ENCODE data around the gene HLA-DOA.

The HLA-DOA gene

DNA sequence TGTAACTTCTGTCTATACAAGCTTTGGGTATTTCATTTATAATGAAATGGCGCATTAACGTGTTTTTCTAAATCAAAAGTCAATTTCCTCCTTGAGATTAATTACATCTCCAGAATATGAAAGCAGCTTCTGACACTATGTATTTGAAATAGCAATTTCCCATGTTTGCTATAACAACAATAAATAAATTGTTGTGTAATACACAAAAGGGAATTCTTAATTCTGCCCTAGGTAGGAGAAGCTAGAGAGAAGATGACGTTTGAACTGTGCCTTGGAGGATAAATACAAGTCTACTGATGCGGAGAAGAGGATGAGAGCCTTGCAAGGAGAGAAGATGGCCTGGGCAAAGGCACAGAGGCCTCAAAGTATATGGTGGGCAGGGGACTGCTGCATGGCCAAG lies 7.6 kb upstream of the HLA-DOA start:
- DNase-seq (ENCODE audit: low spot score) = no peak

DNA sequence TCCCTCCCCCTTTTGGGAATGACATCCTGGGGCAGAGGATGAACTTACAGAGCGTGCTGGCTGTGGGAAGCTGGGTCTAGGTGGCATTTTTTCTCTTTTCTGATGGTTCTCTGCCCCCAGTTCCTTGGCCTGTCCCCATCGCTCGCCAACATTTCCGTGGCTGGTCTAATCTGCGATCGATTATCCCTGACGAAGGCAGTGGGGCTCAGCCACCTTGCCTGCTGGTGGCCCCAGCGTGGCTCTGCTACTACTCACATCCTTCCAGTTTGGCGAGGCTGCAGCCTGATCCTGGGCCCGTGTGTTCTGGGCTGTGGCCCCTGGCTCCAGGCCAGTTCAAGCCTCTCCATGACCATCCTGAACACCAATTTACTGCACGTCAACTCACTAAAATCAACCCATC lies 6.4 kb upstream of the HLA-DOA start:
- DNase-seq (ENCODE audit: low spot score) = no peak

DNA sequence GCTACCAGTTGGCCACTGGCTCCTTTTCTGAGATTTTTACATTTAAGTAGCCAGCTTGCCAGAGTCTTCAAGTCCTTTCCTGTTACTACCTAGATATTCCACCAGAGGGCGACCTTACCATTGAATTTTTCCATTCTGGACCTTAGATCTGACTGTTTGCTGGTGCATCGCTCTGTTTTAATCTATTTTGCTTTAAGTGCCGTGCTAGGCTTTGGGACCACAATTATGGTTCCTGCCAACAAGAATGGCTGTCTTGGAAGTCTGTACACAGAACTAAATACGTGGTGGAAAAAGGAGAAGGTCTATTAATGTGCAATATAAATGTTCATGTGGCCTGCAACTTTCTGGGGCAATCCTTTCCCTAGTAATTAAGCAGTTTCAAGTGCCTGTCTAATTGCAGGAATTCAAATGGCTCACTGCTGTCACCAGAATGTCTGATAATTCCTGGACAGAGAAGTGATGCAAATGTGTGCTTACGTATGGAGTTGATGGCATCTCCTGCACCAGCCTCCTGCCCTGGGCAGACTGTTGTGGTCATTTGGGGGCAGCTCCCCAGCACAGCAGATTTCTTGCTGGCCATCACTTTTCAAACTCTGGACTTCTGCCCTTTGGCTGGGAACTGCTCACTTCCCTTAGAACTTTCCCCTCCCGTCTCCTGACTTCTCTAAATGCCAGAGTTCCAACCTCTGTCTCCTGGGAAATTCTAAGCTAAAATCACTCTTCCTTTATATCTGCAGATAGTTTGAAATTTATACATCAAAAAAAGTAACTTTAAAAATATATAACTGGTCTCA lies 5.6 kb upstream of the HLA-DOA start:
- peak; percentile 81 for DNase-seq (ENCODE audit: low spot score)

DNA sequence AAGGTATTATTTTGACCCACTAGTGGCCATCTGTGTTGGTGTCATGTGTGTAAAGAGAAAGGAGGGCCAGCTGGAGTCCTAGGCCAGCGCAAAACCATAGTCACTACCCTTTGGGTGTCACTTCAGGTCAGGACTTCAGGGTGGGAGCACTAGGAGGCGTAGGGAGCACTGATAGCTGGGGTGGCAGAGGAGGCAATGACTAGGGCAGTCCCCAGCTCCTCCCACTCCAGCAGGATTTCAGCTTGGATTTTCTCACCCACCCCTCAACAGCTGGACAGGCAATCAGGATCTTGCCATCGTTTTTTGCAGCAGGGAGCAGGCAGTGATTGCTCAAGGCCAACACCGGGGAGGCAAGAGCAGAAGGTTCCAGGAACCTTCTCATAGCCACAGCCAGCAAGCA lies 4.2 kb upstream of the HLA-DOA start:
- no peak for DNase-seq (ENCODE audit: low spot score)

DNA sequence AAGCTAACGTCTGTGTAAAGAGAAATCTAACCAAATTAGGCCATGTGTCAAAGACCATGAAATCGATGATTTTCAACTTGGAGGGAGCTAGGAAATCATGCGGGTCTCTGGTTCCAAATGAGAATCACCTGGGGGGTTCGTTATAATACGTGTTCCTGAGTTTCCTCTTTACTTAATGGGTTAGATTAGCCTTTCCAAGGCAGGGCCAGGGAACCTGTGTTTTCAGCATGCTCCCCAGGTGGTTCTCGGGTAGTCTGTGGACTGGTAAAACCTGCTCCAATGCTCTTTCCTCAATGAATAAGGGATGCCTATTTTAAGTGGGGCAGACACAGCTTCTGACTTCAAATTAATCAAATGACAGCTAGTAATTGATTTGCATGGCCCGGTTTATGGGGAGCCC lies 965 bp upstream of the HLA-DOA start:
- no peak for DNase-seq (ENCODE audit: low spot score)

DNA sequence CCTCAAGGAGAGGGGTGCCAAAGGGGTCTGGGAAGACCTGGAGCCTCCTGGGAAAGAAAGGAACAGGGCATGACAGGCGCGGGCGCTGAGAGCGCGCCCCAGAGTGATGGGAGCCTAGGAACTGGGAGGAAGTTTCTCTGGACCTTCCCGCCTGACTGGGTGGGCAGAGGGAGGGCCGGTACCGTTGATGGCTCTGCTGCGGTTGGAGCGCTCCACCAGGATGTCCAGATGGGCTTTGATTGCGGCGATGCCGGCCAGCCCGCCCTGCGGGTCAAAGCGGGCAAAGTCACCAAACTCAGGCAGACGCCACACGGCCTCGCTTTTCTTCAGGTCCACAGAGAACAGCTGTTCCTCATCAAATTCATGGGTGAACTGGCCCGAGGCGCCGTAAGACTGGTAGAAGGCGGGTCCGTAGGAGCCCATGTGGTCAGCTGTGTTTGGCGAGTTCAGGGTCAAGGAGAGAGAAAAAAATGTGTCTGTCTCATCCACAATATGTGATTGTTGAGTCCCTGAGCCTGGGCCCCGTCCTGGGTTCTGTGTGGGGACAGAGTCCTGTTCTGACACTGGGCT lies 1.5 kb downstream of the HLA-DOA start:
- DNase-seq (ENCODE audit: low spot score) = no peak

DNA sequence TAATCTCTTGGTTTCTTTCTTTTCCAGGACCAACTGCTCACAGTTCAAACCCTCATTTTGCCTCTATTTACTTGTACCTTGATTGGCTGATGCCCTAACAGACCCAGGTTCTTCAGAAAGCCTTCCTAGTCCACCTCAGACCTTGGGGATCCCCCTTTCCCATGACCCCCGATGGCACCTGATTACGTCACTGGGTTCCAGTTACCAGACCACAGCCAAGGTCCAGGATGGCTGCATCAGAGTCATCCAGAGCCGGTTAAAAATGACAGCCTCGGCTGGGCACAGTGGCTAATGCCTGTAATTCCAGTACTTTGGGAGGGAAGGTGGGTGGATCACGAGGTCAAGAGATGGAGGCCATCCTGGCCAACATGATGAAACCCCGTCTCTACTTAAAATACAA lies 4.5 kb downstream of the HLA-DOA start:
- DNase-seq (ENCODE audit: low spot score) = no peak

DNA sequence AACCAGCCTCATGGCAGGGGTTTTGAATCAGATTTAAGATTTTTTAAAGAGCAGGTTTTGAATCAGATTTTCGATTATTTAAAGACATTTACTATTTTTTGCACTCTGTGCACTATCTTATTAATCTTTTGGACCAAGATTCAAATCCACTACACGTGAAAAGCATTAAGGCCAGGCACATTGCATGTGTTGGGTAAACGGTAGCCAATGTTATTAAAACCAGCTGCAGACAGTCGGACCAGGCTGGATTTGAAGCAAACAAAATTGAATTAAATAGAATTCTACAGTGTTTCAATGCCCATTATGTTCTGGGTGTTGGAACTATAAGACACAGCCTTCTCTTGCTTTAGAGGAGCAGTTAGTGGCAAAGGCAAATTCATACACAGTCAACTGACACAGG lies 7.7 kb downstream of the HLA-DOA start:
- no peak for DNase-seq (ENCODE audit: low spot score)

DNA sequence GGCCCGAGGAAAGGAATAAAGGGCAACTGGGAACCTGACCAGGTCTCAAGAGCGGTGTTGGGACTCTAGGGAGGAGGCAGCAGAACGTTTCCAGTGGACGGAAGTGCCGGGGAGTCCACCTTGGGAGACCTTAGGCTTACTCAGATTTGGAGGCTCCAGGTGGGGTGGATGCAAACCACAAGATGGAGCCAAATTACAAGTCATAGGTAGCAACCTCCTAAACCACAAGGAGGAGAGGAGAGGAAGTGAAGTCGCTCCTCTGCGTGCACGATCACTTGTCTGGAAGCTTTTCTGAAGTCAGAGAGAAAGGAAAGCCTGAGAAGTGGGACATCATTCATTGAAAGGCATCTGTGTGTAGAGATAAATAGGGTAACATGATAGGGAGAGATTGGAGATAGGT lies 9.3 kb downstream of the HLA-DOA start:
- DNase-seq (ENCODE audit: low spot score) = peak; percentile 55

DNA sequence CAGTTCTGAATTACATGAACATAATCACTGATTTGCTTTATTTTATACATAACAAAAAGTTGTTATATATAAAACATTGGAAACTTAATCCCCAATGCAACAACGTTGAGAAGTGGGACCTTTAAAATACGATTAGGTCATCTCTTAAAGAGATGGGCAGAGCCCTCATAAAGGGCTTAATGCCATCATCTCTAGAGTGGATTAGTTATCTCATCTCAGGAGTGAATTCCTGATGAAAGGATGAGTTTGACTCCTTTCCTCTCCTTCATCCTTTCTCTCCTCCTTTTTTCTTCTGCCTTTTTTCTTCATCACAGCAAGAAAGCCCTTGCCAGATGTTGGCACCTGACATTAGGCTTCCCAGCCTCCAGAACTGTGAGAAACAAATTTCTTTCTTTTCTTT lies 13.9 kb downstream of the HLA-DOA start:
- DNase-seq (ENCODE audit: low spot score) = no peak

DNA sequence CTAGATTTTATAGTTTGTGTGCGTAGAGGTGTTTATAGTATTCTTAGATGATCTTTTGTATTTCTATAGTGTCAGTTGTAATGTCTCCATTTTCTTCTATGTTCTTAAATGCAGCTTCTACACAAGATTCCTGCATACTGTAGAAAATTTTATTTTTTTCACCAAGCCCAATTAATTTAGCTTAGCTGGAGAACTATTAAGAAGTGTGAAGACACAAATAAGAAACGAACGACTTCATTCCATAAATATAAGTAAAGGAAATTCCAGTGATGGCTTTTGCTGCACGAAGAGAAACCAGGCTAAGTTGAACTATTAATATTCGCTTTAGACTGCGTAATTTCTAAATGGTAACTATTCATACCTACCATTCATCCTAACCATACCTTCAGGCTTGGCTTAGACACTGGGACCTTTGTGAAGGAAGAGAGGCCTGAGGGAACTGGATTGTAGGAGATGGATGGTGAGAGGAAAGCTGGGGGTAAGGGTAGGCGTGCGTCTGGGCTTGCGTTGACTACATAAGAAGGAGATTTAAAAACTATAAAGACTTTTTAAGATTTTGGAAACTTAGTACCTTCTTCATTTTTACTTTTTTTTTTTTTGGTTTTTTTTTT lies 15.9 kb downstream of the HLA-DOA start:
- DNase-seq (ENCODE audit: low spot score) = no peak

DNA sequence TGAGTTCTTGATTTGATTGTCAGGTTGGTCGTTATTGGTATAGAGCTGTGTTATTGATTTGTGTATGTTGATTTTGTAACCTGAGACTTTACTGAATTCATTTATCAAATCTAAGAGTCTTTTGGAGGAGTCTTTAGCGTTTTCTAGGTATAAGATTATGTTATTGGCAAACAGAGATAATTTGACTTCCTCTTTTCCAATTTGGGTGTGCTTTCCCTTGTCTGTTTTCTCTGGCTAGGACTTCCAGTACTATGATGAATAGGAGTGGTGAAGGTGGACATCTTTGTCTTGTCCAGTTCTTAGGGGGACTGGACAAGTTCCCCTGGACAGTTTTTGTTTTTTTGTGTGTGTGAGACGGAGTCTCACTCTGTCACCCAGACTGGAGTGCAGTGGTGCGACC lies 17.4 kb downstream of the HLA-DOA start:
- DNase-seq (ENCODE audit: low spot score) = no peak

DNA sequence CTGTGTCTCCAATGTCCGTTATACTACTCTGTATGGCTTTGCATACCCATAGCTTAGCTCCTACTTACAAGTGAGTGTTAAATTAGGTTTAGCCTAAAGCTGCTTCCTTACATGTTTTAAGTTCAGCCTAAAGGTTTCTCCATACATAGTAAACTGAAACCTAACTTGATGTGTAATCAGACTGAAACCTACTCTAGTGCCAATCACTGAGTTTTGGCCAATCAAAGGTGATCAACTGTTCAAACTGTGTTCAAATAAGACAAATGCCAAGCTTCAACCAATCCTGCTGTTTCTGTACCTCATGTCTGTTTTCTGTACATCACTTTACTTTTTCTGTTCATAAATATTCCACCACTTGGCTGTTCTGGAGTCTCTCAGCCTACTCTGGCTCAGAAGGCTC lies 20.0 kb downstream of the HLA-DOA start:
- no peak for DNase-seq (ENCODE audit: low spot score)

DNA sequence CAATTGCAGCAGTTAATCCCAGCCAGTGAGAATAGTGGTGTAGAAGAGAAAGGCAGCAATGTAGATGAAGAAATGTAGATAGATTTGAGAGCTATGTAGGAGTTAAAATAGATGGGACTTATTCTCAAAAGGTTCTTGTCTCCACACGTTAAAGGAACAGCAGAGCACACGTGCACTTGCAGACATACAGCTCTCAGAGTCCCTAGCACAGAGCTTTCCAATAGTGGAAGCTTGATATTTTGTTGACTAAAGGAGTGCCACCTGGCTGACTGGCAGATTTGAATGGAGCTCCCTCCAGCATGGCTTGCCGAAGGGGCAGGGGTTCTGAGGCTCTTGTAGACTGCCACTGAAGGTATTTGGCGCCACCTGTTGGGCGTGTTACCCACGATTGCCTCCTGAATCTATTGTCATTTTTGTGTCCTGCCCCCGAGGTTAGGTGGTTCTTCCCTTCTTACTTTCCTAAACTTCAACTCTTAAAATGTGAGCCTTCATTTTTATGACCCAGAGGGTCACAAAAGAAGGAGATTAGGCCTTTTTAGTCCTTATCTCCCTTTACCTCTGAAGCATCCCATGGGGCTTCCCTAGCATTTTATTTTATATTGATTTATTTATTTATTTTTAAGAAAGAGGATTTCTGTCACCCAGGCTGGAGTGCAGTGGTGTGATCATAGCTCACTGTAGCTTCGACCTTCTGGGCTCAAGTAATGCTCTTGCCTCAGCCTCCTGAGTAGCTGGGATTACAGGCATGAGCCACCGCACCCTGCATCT lies 24.6 kb downstream of the HLA-DOA start:
- peak; percentile 83 for DNase-seq (ENCODE audit: low spot score)

DNA sequence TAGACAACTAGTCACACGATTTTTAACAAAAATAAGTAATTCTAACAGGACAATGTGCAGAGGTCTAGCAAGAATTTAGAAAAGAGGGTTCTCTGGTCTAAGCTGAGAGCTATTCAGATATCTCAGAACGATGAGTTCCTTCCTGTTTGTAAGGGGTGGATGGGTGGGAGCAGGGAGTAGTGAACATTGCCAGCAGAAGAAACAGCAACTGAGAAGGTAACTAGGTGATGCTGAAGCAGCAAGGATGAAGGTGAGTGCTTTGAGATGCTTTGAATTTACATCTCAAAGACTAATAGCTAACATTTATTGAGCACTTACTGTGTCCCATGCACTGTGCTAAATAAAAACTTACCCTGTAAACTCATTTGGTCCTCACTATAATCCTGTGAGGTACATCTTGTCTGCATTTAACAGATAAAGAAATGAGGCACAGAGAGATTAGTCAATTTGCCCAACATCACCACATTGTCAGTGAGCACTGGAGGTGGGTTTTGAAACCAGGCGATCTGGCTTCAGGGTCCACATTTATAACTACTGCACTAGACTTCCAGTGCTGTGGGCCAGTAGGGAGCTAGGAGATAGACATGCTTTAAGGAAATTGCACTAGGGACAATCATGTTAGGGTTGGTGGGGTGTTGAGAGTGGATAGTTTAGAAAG lies 25.3 kb downstream of the HLA-DOA start:
- no peak for DNase-seq (ENCODE audit: low spot score)

DNA sequence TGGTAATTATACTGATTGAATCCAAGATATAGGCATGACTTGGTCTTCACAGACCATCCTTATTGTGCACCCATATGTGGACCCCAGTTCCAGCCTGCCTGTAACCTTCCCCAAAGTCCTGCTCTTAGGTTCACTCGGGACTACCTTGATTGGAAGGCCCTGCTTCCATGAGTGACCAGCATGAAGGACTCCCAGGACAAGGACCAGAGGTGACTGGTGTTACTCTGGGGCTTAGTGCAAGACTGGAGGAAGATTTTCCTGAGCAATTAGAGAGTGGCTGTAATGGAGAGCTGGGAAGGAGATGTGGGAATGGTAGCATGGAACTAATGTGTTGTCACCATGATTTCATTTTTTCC lies 25.9 kb downstream of the HLA-DOA start:
- no peak for DNase-seq (ENCODE audit: low spot score)

DNA sequence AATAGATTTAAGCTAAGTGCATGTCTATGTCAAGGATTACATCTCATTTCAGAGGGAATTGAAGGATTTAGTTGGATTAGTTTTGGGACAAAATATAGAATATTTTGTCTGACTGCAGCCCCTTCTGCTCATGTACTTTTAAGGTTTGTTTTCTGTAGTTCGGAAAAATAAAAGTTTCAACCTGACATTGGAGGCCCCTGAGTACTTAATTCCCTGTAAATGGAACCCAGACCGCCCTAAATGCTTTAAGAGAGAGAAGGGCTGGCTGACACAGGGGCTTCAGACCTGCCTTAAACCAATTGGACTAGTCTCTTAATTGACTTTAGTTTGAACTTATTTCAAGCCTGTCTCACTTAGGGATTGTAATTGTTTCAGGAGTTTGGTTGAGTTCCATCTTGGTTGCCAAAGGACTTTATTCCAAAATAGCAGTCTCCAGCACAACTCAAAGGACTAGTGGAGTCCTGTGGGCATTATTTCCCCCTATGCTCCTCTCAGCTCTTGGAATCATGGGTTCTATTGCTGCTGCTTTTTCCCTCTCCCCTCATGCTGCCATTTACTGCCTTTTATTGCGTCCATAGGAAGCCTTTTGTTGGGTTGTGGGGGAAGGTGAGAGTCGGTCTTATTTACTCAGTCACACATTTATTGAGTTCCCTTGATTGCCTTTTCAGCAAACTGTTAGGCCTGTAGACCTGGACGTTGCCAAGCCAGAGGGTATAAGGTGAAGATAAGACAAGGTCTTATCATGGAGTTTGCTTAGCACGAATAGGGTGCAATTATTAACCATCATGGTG lies 26.5 kb downstream of the HLA-DOA start:
- DNase-seq (ENCODE audit: low spot score) = no peak

DNA sequence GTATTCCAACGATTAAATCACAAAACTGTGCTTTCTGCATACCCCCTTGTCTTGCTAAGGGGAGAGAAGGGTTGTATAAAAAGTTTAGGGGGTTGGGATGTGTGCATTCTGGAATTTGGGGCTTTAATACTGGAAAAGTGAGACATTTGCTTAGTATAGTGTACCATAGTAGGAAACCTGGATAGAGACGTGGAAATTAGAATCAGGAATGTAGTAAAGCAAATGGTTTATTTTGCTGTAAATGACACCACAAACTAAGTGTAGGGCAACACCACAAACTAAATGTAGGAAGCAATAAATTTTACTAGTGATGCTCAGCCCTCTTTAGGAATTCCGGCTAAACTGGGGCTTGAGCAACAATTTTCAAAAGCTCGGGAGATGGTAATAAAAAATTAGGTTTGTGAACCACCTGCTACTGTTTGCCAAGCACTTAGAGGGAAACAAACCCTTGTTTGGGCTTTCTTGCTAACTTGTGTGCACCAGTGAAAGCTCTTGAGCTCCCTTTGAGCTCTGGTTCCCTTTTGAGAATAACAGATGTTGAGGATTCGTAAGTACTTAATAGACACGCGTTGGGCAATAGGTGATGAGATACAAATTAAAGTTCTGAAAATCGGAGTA lies 27.2 kb downstream of the HLA-DOA start:
- no peak for DNase-seq (ENCODE audit: low spot score)

DNA sequence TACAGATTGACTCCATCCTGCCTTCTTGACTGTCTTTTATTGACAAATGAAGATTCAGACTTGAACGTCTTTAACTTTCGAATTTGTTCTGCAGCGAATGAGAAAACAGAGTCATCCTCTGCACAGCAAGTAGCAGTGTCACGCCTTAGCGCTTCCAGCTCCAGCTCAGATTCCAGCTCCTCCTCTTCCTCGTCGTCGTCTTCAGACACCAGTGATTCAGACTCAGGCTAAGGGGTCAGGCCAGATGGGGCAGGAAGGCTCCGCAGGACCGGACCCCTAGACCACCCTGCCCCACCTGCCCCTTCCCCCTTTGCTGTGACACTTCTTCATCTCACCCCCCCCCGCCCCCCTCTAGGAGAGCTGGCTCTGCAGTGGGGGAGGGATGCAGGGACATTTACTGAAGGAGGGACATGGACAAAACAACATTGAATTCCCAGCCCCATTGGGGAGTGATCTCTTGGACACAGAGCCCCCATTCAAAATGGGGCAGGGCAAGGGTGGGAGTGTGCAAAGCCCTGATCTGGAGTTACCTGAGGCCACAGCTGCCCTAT lies 28.8 kb downstream of the HLA-DOA start:
- DNase-seq (ENCODE audit: low spot score) = peak; percentile 44

DNA sequence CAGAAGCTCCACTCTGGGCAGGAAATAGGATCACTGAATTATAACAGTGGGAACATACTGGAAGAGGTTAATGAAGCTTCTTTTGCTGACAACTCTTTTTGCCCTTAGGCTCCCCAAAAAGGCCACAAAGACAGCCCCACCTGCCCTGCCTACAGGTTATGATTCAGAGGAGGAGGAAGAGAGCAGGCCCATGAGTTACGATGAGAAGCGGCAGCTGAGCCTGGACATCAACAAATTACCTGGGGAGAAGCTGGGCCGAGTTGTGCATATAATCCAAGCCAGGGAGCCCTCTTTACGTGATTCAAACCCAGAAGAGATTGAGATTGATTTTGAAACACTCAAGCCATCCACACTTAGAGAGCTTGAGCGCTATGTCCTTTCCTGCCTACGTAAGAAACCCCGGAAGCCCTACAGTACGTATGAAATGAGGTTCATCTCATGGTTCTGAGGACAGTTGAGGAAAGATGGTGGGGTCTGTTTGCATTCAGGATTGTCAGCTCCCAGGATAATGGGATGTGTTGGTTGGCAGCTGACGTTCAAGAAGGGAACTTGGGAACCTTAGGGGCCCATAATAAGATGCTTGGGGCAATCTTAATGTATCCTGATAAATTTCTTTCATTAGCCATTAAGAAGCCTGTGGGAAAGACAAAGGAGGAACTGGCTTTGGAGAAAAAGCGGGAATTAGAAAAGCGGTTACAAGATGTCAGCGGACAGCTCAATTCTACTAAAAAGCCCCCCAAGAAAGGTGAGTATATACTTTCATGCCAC lies 29.5 kb downstream of the HLA-DOA start:
- no peak for DNase-seq (ENCODE audit: low spot score)
